C1 segment of cervical spinal cord (tissue), 14 donors: ENCODE measurements around the gene FGGY.
"Not testable (repeated sequence)": the region's sequence is repeated elsewhere in the genome, so short reads cannot be mapped to it uniquely, and the experiment has no call there.

Experiments
- DNase-seq, 14 donors: peaks; one replicate each; lab custom pipeline; 2025; lab: John Stamatoyannopoulos, UW

The FGGY gene

DNA sequence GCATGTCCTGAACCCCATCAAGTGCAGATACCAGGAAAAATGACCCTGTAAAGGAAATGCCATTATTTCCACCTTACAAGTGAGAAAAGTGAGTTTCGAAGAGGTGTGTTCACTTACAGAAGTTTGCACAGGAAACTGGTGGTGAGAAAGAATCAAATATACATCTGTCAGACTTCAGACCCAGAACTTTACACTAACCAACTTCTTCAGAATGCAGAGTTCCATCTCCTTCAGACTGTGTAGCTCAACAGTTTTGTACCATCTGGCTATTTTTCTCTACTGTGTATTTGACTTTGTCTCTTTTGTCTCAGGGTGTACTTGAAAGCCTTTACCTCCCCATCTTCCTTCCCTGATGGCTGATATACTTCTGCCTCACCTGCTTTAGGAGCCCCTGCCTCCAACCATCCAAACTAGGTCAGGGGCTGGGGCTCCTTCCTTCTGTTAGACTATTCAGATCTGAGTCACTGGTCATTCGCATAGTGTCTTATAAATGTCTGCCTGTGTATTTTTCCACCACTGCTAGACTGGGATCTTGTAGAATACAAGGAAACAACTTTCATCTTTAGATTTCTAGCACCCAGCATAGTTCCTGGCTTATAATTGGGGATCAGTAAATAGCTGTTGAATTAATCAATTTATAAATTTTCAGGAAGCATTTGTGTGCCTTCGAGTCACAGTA lies 247.9 kb downstream of the FGGY start:
- no peak for DNase-seq

DNA sequence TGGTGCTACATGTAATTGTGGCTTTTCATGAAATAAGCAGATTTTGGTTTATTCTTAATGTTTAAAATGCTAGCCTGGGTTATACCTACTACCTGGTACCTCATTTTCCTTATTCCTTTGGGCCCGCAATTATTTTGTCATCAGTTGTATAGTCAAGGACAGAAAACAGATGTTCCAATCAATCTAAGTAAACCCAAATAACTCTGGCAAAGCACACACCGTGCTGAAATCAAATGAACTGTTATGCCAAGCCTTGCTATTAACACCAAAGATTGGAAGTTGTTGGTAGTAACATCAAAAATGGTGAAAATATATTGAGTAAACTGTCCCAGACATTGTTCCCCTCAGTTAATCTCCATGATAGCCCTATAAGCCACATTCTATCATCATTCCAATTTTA lies 248.9 kb downstream of the FGGY start:
- DNase-seq: no peak

DNA sequence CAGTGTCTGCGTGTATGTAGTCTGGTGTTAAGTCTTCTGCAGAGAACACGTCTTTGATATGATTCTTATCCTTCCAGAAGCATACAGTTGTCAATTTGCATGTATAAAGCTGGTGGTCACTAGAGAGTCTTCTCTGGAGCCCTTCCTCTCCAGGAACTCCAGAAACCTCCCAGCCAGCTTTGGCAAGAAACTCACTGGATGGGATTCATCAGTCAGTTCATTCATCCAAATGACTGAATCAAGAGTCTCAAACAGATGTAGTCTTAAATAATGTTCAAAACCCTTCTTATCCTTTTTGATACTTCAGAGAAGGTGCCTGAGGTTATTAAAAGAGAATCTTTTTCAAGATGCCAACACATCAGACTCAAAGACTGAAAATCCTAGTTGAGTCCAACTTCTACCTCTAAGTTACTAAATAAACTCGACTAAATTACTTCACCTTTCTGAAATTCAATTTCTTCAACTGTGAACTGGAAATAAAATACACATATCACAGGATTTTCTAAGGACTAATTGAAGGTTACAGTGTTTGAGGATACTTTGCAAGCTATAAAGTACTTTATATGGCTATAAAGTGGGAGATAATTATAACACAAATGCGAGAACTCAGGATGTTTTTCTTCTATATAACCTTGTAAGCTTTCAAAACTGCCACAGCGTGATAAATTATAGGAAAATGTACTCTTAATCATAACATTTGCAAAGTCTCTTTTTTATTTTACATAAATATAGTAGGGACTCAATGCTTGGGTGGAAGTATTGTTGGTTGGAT lies 252.4 kb downstream of the FGGY start:
- no peak for DNase-seq

DNA sequence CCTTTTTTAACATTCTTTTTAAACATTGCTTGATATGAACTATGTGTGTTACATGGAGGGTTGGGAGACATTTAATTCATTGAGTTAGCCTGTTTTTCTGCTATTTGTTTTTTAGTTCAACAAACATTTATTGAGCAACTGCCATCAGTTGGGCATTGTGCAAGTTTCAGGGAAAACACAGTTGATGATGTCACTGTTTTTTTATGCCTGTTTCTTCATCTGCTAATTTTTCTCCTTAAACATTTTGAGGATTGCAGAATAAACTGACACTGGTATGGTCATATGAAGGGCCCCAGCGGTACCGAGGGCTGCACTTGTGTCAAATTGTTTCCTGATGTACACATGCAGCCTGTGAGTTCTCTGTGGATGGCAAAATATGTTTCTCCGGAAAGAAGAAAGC lies 253.0 kb downstream of the FGGY start:
- DNase-seq: peak in 1 of 14 donors; percentile 16

DNA sequence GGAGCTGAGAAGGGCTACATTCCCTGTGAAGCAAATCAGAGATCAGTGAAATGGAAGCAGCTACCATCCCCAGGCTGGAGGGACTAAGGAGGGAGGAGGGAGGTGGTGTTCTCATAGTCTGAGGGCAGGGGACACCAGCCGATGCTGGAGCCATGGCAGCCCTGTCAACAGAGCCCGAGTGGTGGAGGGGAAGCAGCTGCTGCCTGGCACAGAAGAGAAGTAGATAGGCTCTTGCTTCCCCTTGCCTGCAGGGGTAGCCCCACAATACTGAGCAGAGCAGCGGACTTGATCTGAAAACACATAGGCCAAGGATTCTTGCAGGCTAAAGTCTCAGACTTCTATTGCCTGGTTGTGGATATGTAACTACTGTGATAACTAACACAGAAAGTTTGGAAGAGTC lies 255.1 kb downstream of the FGGY start:
- peak in 1 of 14 donors; percentile 4 for DNase-seq

DNA sequence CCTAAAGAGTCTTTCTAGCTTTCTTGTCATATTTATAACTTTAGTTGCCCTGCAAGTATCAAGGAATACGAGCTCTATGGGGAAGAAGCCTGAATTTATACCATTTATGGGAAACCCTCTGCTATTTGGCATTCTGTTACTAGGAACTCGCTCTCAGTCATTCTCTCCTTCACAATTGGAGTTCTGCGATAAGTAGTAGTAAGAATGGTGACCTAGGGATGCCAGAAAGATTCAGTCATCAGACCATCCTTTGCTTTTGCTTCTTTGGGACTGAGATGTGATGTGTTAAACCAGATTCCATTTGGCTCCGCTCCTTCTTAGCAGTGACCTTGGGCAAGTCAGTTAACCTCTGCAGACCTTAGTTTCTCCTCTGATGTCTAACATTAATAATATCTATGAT lies 256.5 kb downstream of the FGGY start:
- no peak for DNase-seq

- peak in 1 of 14 donors; percentile 4 for DNase-seq
Measured at GRCh38 chr1:59554011-59554663, 257.2 kb downstream of the FGGY start.

DNA sequence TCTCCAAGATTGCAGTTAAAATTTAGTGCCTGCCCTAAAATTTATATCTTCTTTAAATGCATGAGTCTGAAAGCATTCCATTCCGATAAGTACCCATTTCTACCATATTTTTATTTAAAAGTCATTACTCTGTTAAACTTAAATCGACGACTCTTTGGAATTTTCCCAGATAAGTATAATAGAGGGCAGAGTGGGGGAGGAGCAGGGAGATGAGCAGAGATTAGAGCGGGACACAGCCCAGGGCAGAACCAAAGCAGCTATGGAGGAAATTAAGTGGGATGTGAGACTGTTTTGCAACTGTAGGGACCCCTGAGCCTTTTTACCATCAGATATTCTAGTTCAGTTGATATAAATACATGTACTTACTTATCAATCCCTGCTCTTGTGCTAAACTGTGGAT lies 257.9 kb downstream of the FGGY start:
- DNase-seq: no peak

DNA sequence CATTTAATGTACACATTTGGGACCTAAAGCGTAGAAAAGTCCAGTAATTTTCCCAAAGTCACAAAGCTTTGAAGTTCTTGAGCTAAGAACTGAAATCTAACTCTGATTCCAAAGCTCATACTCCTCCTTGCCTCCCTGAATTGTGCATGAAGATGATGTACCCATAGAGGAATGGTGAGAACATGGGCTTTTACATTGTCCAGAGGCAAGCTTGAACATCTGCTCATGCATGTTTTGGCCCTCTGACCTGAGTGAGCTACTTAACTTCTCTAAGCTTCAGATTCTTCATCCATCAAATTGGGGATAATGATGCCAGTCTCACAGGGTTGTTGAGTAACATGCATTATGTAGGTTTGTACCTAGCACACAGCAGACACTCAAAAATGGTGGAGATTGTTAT lies 259.5 kb downstream of the FGGY start:
- DNase-seq: no peak

GRCh38 chr1:59556802-59557548 lies 260.1 kb downstream of the FGGY start:
- no peak for DNase-seq

DNA sequence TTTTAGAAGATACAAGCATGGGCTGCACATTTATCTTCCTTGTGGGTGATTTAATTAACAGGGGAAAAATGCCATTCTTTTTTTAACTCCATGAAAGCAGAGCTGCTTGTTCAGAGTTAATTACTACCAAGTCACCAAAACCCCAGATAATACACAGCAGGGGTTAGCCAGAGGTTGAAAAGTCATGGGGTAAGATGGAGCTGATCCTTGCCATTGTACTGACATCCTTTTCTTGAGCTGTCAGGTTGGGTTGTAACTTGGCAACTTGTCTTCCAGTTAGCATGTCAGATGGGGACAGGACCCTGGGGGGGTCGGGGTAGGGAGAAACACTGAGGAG lies 260.6 kb downstream of the FGGY start:
- DNase-seq: no peak

- DNase-seq: not testable (repeated sequence)
Measured at GRCh38 chr1:59558580-59558979, 261.7 kb downstream of the FGGY start.

GRCh38 chr1:59560807-59561450 lies 264.0 kb downstream of the FGGY start:
- no peak for DNase-seq

DNA sequence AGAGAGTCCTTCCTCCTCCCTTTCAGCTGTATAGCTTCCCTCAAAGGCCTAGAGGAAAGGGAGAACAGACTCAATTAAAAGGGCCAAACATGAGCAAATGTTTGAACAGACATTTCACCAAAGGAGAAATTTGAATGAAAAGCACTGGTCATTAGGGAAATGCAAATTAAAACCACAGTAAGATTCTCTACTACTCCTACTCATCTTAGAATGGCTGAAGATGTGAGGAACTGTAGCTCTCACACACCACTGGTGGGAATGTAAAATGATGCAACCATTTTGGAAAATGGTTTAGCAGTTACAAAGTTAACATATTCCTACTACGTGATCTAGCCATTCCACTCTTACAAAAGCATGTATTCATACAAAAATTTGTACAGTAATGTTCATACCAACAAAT lies 264.9 kb downstream of the FGGY start:
- no peak for DNase-seq

DNA sequence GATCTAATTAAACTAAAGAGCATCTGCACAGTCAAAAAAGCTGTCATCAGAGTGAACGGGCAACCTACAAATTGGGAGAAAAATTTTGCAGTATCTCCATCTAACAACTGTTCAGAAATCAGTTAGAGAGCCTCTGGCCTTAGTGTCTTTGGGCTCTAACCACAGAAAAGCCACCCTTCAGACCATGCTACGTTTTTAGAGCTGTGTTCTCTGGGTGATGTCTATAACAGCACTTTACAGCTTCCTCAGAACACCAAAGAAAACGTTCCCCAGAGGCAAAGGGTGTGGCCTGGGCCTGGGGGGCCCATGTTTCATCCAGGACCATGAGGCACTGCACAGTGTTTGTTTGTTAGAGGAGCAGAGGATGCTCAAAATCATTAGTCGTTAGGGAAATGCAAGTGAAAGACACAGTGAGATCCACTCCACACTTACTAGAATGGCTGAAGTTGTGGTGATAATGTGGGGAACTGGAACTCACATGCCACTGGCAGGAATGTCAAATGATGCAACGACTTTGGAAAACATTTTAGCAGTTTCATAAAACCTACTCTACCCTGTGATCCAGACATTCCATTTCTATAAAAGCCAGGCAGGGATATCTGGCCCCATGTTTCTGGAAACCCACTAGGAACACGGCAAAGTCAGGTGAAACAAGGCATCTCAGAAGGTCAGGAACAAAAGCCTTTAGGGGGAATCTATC lies 267.4 kb downstream of the FGGY start:
- no peak for DNase-seq

DNA sequence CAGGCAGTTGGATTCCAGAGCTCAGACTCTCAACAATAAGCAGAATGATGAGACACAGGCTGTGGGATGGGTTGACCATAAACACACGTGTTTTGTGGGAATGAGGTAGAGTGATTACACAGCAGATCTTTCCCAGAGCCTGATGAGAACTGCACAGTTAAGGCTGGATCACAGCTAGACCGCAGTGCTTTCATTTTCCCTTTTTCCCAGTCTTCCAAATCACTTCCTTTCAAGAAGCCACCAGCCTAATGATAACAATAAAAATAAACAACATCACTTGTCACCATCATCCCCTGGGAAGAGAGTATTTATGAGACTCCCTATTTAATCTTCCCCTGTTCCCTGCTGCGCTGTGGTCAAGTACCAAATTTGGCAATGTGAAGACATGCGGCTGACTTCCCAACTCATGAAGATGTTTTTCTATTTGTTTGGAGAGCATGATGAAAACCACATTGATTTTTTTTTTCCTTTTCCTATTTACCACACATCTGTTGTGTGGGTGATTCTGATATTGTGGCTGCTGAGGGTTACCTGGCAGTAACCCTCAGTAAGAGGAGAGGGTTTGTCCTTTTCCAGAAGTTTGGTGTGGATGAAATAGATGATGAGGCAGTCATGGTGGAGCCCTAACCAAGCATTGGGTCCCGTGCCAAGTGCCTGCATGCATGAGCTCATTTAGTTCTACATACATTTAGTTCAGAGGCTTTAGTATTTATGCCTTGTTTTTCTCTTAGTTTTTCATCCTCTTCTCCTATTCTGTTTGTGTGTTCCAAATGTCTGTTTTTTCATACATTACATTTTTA lies 268.9 kb downstream of the FGGY start:
- no peak for DNase-seq

DNA sequence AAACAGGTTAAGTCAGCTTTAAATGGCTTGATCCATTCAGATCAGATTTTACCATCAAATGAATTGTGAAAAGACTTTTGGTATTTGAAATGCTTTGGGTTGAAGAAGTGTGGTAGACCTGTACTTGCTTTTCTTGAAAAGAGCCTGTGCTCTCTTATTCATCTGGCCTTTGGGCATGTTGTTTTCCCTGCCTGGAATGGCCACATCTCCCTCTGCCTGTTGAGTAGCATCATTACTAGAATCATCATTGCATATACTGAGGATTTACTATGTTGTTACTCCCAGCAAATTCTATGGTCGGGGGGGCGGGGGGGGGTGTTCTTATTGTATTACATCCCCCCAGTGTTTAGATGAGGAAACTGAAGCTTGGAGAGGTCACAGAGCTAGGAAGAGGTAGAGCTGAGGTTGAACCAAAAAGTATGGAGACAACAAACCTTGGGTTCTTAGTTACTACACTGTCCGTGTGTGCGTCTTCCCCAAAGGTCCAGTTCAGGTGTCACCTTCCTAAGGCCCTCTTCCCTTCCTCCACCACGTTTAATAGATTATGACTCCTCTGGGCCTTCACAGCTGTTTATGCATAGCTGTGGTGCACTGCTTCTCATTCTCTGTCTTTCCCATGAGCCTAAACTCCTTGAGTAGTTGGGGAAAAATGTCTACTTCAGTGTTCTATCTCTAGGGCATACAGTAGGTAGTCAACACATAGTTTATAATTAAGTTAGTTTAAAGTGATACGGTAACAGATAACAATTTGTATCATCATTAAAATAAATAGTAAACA lies 271.5 kb downstream of the FGGY start:
- DNase-seq: no peak

- DNase-seq: no peak
Measured at GRCh38 chr1:59569198-59569597, 272.3 kb downstream of the FGGY start.

GRCh38 chr1:59570524-59570923 lies 273.6 kb downstream of the FGGY start:
- peak in 3 of 14 donors; percentile 13 to 16 (median 14) for DNase-seq
